RWPE2 (cell line): ENCODE results near the gene SDK2.
A peak's percentile ranks its signal among the peaks of the same experiment; 100 is the strongest.

Experiments used
- ATAC-seq: fragments of 200-7000 bp; cut with Tn5 transposase; 3 replicates; pipeline ENCODE4 v1.9.1; 2021; ENCODE audit warnings: low read depth
- DNase-seq: peaks from one replicate; pipeline ENCODE4 v3.0.0-alpha.2; 2020; ENCODE audit warnings: low spot score
- H3K27ac ChIP-seq: fragments of 450-650 bp; 2 replicates; pipeline ENCODE4 v1.5.1; 2017; ENCODE audit warnings: mild to moderate bottlenecking; ENCODE audit not compliant: poor library complexity, severe bottlenecking
- H3K27me3 ChIP-seq: fragments of 250-450 bp; sonication (Bioruptor Pico); 2 replicates; pipeline ENCODE4 v1.5.1; 2021; ENCODE audit warnings: mild to moderate bottlenecking, moderate library complexity; ENCODE audit not compliant: insufficient read depth, poor library complexity, severe bottlenecking
- H3K36me3 ChIP-seq: fragments of 250-450 bp; sonication (Bioruptor Pico); 2 replicates; pipeline ENCODE4 v1.5.1; 2020; ENCODE audit warnings: low read depth, mild to moderate bottlenecking, moderate library complexity
- H3K4me1 ChIP-seq: fragments of 250-450 bp; sonication (Bioruptor Pico); 2 replicates; pipeline ENCODE4 v1.5.1; 2021; ENCODE audit warnings: mild to moderate bottlenecking, moderate library complexity; ENCODE audit not compliant: insufficient read depth, poor library complexity, severe bottlenecking
- H3K4me3 ChIP-seq: fragments of 250-450 bp; sonication (Bioruptor Pico); 2 replicates; pipeline ENCODE4 v1.5.1; 2021; ENCODE audit warnings: mild to moderate bottlenecking, moderate library complexity; ENCODE audit not compliant: severe bottlenecking
- H3K9me3 ChIP-seq: fragments of 250-450 bp; sonication (Bioruptor Pico); 2 replicates; pipeline ENCODE4 v1.5.1; 2021; ENCODE audit warnings: mild to moderate bottlenecking, moderate library complexity; ENCODE audit not compliant: severe bottlenecking
- TF ChIP-seq, protein P1 (sequence below): fragments of 450-650 bp; IDR thresholded peaks from one replicate; pipeline ENCODE4 v1.5.1; 2017; ENCODE audit warnings: mild to moderate bottlenecking, moderate library complexity; ENCODE audit not compliant: poor library complexity, severe bottlenecking

SDK2 gene

DNA sequence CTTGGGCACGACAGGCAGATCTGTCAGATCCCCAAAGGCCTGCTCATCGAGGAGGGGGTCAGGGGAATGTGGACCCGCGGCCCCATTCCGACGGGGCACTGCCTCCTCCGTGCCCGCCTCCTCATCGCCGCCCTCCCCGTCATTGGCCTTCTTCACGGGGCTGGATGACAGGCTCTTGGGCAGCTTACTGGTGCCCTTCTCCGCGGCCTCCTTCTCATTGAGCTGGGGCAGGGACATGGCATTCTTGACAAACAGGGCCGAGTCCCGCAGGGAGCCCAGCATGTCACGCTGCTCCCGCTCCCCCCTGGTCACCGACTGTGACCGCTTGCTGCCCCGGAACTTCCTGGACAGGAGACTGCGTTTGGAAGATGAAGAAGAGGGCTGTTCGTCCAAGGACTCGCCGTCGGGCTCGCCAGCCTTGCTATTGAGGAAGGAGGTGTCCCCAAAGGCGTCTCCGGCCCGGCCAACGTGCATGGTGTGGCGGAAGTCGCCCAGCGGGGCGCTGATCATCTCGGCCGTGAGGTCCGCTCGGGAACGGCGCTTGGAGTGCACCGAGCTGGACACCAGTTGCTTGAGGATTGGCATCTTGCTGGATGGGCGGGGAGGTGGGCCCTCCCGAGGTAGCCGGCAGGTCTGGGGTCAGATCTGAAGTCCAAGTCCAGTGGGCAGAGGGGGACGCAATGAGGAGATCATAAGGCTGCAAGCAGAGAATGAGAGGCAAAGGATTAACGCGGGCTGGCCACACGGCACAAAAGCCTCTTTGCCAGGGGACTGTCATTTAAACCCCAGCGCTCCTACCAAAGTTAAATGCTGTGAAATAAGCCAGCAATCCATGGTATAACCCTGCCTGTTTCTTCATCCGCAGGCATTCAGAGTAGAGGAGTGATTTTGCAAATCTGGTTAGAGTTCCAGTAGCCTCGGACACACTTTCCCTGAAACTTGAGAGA, 358.1 kb downstream of the SDK2 start:
- Histone ChIP-seq H3K27ac (peak overlapping the region; percentile 25), H3K9me3 (no peaks in the 10 kb centered on the region), H3K27me3 (no peaks in the 10 kb centered on the region), H3K36me3 (peaks cover 31% of the 10 kb centered on the region), H3K4me1 (peaks cover 38% of the 10 kb centered on the region), H3K4me3 (no peak overlapping the region)
- DNase-seq (no peak), ATAC-seq (no peak)
- TF ChIP-seq, protein P1, sequence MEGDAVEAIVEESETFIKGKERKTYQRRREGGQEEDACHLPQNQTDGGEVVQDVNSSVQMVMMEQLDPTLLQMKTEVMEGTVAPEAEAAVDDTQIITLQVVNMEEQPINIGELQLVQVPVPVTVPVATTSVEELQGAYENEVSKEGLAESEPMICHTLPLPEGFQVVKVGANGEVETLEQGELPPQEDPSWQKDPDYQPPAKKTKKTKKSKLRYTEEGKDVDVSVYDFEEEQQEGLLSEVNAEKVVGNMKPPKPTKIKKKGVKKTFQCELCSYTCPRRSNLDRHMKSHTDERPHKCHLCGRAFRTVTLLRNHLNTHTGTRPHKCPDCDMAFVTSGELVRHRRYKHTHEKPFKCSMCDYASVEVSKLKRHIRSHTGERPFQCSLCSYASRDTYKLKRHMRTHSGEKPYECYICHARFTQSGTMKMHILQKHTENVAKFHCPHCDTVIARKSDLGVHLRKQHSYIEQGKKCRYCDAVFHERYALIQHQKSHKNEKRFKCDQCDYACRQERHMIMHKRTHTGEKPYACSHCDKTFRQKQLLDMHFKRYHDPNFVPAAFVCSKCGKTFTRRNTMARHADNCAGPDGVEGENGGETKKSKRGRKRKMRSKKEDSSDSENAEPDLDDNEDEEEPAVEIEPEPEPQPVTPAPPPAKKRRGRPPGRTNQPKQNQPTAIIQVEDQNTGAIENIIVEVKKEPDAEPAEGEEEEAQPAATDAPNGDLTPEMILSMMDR, result no peak

DNA sequence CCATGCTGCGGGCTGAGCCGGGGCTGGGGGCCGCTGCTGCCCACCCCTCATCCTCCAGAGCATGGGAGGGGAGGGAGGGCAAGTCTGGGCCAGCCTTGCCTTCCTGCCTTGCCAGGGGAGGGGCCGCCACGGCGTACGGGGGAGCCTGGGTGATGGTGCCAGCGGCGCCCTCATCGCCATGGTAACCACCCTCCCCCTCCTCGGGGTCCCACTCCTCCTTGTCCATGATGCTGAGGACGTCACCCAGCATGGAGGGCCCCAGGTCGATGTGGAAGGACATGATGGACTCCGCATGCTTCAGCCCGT, 358.7 kb downstream of the SDK2 start:
- ATAC-seq (no peak), DNase-seq (no peak)
- Histone ChIP-seq H3K27ac (no peak overlapping the region), H3K36me3 (peaks cover 31% of the 10 kb centered on the region), H3K4me1 (peaks cover 32% of the 10 kb centered on the region), H3K9me3 (no peaks in the 10 kb centered on the region), H3K27me3 (no peaks in the 10 kb centered on the region), H3K4me3 (no peak overlapping the region)
- TF ChIP-seq, protein P1, result no peak

DNA sequence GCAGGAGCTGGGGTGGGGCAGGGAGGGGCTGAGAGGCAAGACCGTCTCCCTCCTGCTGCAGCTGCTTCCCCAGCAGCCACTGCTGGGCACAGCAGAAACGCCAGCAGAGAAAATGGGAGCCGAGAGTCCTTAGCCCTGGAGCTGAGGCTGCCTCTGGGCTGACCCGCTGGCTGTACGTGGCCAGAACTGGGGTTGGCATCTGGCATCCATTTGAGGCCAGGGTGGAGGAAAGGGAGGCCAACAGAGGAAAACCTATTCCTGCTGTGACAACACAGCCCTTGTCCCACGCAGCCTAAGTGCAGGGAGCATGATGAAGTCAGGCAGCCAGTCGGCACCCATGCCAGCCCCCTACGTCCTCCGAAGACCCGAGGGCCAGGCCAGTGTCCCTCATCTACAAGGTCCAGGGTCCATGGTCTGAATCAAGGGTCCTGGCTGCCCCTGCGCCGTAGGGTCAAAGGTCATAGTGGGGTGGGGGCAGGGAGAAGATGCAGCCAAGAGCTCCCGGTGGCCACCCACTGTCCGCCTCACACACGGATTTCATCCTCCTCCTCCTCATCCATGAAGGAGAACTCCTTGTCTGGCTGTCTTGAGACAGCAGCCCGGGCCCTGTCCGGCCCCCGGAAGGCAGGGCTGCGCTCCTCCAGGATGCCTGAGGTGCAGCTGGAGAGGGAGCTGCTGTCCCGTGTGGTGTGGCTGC, 359.2 kb downstream of the SDK2 start:
- Histone ChIP-seq H3K27ac (no peak overlapping the region), H3K4me3 (no peak overlapping the region), H3K9me3 (no peaks in the 10 kb centered on the region), H3K36me3 (peaks cover 31% of the 10 kb centered on the region), H3K27me3 (no peaks in the 10 kb centered on the region), H3K4me1 (peaks cover 27% of the 10 kb centered on the region)
- TF ChIP-seq, protein P1, result no peak
- no peak for DNase-seq
- no peak for ATAC-seq
